ENCODE data around the gene ZC3H7A. TPM values are rescaled to one million over a fixed set of nuclear protein-coding genes. Genes with fewer than 3 reads are reported as not detected.

The ZC3H7A gene
- total and polyA plus RNA-seq, 4 donors = 12.4 to 37.7 (median 24.7) TPM

DNA sequence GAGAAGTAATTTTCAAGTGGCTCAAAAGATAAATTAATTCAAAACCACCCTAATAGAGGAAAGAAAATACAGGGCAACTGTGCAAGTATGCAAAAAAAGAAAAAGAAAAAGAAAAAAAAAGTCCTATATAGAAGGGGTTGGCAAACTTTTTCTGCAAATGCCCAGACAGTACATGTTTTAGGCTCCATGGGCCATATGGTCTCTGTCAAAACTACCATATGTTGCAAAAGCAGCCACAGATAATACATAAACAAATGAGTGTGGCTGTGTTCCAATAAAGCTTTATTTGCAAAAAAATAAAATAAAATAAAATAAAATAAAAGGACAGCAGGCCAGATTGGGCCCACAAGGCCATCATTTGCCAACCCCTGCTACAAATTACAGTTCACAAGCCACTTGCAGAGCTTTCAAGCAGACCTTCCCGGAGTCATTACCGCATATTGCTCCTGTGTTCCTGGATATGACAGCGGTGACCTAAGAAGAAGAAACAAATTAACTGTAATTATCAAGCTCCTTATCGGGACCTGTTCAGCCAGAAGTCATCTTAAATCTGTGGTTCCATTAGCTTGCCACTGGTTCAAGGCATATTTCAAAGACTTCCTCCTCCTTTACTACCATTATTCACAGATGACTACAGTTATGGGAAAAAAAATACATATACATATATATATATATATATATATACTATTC is 15.9 kb downstream of the ZC3H7A start:
- TF ChIP-seq EGR1 (IDR thresholded peaks at IDR 0.05; ENCODE audit: low read depth in 2 of 2) (no peak), FOXA1 (IDR thresholded peaks at IDR 0.05) (no peak)
- TF ChIP-seq, protein P1, sequence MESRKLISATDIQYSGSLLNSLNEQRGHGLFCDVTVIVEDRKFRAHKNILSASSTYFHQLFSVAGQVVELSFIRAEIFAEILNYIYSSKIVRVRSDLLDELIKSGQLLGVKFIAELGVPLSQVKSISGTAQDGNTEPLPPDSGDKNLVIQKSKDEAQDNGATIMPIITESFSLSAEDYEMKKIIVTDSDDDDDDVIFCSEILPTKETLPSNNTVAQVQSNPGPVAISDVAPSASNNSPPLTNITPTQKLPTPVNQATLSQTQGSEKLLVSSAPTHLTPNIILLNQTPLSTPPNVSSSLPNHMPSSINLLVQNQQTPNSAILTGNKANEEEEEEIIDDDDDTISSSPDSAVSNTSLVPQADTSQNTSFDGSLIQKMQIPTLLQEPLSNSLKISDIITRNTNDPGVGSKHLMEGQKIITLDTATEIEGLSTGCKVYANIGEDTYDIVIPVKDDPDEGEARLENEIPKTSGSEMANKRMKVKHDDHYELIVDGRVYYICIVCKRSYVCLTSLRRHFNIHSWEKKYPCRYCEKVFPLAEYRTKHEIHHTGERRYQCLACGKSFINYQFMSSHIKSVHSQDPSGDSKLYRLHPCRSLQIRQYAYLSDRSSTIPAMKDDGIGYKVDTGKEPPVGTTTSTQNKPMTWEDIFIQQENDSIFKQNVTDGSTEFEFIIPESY (IDR thresholded peaks at IDR 0.05) = no peak
- H3K27ac ChIP-seq (ENCODE audit: low read depth in 1 of 2, low read length in 2 of 2) = no peak overlapping the region
- DNase-seq (ENCODE audit: low spot score) = no peak
- WGBS = 92% methylated on average over 4 of the region's 4 CpGs
- H3K4me3 ChIP-seq (ENCODE audit: low read depth in 1 of 3, low read length in 3 of 3) = no peak overlapping the region
- no peak overlapping the region for H3K9ac ChIP-seq (ENCODE audit: low read depth in 1 of 2, low read length in 2 of 2)
- H3K36me3 ChIP-seq (ENCODE audit: control insufficient read depth in 4 of 4, insufficient read depth in 3 of 4, low read depth in 1 of 4, low read length in 3 of 4) = peaks cover 0 to 18% (median 12%) of the 10 kb centered on the region in 4 donors
- no peaks in the 10 kb centered on the region for H3K27me3 ChIP-seq (ENCODE audit: control insufficient read depth in 4 of 4, insufficient read depth in 4 of 4, low read length in 3 of 4)
- H3K9me3 ChIP-seq (ENCODE audit: control insufficient read depth in 4 of 4, low read length in 3 of 4) = no peaks in the 10 kb centered on the region
- H3K4me1 ChIP-seq (ENCODE audit: control insufficient read depth in 4 of 4, insufficient read depth in 4 of 4, low read length in 3 of 4) = peaks cover 4 to 21% (median 17%) of the 10 kb centered on the region in 4 donors

GRCh38 chr16:11779074-11779473 is 18.0 kb downstream of the ZC3H7A start:
- DNase-seq (ENCODE audit: low spot score) = no peak
- no peak overlapping the region for H3K27ac ChIP-seq (ENCODE audit: low read depth in 1 of 2, low read length in 2 of 2)
- 93% methylated on average over 7 of the region's 7 CpGs for WGBS
- no peak overlapping the region for H3K4me3 ChIP-seq (ENCODE audit: low read depth in 1 of 3, low read length in 3 of 3)
- peaks cover 2 to 17% (median 17%) of the 10 kb centered on the region in 4 donors for H3K4me1 ChIP-seq (ENCODE audit: control insufficient read depth in 4 of 4, insufficient read depth in 4 of 4, low read length in 3 of 4)
- H3K27me3 ChIP-seq (ENCODE audit: control insufficient read depth in 4 of 4, insufficient read depth in 4 of 4, low read length in 3 of 4) = no peaks in the 10 kb centered on the region
- H3K36me3 ChIP-seq (ENCODE audit: control insufficient read depth in 4 of 4, insufficient read depth in 3 of 4, low read depth in 1 of 4, low read length in 3 of 4) = peaks cover 2 to 30% (median 26%) of the 10 kb centered on the region in 4 donors
- TF ChIP-seq EGR1 (IDR thresholded peaks at IDR 0.05; ENCODE audit: low read depth in 2 of 2) = no peak
- TF ChIP-seq, protein P1 (IDR thresholded peaks at IDR 0.05) = no peak
- no peak for TF ChIP-seq SP1 (IDR thresholded peaks at IDR 0.05)
- TF ChIP-seq FOXA2 (IDR thresholded peaks at IDR 0.05) = no peak
- TF ChIP-seq FOXA1 (IDR thresholded peaks at IDR 0.05) = no peak
- TF ChIP-seq NR2F2 (IDR thresholded peaks at IDR 0.05) = no peak
- no peak for TF ChIP-seq TAF1 (conservative IDR thresholded peaks at IDR 0.05)
- TF ChIP-seq HNF4A (conservative IDR thresholded peaks at IDR 0.05) = no peak
- no peak for TF ChIP-seq ATF3 (IDR thresholded peaks at IDR 0.05)
- no peak for TF ChIP-seq GABPA (IDR thresholded peaks at IDR 0.05 in 1 of 2, conservative IDR thresholded peaks at IDR 0.05 in 1 of 2)
- TF ChIP-seq JUND (IDR thresholded peaks at IDR 0.05) = no peak
- TF ChIP-seq, protein P2, sequence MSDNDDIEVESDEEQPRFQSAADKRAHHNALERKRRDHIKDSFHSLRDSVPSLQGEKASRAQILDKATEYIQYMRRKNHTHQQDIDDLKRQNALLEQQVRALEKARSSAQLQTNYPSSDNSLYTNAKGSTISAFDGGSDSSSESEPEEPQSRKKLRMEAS (IDR thresholded peaks at IDR 0.05) = no peak
- no peak for TF ChIP-seq RXRA (IDR thresholded peaks at IDR 0.05)
- no peak for TF ChIP-seq RAD21 (IDR thresholded peaks at IDR 0.05)
- TF ChIP-seq YY1 (IDR thresholded peaks at IDR 0.05) = no peak
- H3K9ac ChIP-seq (ENCODE audit: low read depth in 1 of 2, low read length in 2 of 2) = no peak overlapping the region
- H3K9me3 ChIP-seq (ENCODE audit: control insufficient read depth in 4 of 4, low read length in 3 of 4) = no peaks in the 10 kb centered on the region
